GM19438 (cell line): ENCODE data around the gene GTPBP4.
A peak's percentile ranks its signal among the peaks of the same experiment; 100 is the strongest.
"Not testable (repeated sequence)": the region's sequence is repeated elsewhere in the genome, so short reads cannot be mapped to it uniquely, and the experiment has no call there.

ENCODE experiments used
- ATAC-seq: cut with Tn5 transposase; IDR thresholded peaks from one replicate; pipeline ENCODE4 v1.9.1; 2021; ENCODE audit warnings: low read depth; ENCODE audit not compliant: unreplicated experiment

The GTPBP4 gene

GRCh38 chr10:987620-987869, 689 bp upstream of the GTPBP4 start:
- ATAC-seq, result no peak

DNA sequence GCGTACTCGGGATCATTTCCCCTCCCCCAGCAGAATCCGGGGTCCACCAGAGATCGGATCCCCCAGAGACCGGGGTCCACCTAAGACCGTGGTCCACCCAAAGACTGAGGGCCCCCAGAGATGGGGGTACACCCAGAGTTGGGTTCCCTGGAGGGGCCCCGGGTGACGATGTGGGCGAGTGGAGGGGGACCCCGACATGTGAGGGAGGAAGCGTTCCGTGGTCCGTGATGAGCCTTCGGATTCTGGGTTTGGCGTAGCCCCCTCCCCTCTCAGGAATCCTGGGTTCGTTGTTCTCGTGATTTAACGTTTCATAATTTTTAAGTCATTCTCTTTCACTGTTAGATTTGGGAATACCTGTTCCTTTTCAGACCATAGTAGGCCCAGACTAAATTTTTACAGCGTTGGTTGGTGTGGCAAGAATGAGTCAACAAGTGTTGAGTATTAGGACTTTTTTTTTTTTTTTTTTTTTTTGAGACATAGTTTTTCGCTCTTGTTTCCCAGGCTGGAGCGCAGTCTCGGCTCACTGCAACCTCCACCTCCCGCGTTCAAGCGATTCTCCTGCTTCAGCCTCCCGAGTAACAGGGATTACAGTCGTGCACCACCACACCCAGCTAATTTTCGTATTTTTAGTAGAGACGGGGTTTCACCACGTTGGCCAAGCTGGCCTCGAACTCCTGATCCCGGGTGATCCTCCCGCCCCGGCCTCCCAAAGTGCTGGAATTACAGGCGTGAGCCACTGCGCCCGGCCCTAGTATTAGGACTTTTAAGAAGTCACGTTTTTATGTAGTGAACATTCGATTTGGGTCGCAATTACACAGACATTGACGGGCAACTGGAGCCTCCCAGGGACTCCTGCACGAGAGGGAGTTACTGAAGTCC, 672 bp downstream of the GTPBP4 start:
- peak; percentile 11 for ATAC-seq

GRCh38 chr10:990808-991207, 2.6 kb downstream of the GTPBP4 start:
- no peak for ATAC-seq

- ATAC-seq, result no peak
These were observed 4.2 kb downstream of the GTPBP4 start for GRCh38 chr10:992467-992866.

- no peak for ATAC-seq
These were observed 4.6 kb downstream of the GTPBP4 start for GRCh38 chr10:992871-993270.

DNA sequence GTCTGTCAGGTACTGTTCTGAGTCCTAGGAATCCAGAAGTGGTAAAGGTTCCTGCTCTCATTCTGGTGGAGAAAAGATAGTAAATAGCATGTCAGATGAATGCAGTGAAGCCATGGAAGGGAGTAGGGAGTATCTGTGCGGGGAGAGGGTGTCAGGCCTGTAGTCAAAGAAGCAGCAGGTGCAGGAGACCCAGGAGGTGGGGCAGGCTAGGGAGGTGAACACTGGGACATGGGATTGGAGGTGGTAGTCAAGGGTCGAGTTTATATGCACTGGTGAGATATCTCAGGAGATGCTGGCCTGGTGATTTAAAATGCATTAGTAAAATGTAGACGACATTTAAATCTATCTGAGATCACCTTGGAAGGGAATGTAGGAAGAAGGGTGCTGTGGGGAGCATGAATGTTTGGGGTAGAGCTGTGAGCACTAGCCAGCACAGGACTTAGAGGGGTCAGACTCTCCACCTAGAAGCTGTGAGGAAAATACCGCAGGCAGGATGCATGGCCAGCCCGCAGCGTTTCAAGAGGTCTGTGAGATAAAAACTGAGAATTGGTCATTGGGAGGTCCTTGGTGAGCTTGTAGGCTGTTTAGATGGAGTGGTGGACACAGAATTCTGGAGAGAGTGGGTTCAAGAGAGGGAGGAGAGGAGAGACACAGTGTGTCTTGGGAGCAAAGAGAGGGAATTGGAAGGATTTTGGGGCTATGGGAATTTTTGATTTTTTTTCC, 6.8 kb downstream of the GTPBP4 start:
- ATAC-seq, result no peak

- no peak for ATAC-seq
These were observed 7.3 kb downstream of the GTPBP4 start for GRCh38 chr10:995559-995926.

DNA sequence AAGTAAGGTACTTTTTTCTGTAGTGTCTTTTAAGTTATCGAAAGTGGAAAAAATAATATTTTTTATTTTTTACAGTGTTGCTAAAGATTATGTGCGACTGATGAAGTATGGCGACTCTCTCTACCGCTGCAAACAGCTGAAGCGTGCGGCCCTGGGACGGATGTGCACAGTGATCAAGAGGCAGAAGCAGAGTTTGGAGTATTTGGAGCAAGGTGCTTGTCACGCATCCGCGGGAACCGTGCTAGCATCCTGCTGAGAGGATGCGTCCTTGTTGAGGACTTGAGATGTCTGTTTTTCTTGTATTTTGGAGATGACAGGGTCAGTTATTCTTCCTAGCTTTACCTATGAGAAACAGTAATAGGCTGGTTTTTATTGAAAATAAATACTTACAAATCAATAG, 7.8 kb downstream of the GTPBP4 start:
- ATAC-seq, result no peak

- ATAC-seq, result no peak
These were observed 9.2 kb downstream of the GTPBP4 start for GRCh38 chr10:997266-998022.

- ATAC-seq, result no peak
These were observed 14.3 kb downstream of the GTPBP4 start for GRCh38 chr10:1002425-1003006.

DNA sequence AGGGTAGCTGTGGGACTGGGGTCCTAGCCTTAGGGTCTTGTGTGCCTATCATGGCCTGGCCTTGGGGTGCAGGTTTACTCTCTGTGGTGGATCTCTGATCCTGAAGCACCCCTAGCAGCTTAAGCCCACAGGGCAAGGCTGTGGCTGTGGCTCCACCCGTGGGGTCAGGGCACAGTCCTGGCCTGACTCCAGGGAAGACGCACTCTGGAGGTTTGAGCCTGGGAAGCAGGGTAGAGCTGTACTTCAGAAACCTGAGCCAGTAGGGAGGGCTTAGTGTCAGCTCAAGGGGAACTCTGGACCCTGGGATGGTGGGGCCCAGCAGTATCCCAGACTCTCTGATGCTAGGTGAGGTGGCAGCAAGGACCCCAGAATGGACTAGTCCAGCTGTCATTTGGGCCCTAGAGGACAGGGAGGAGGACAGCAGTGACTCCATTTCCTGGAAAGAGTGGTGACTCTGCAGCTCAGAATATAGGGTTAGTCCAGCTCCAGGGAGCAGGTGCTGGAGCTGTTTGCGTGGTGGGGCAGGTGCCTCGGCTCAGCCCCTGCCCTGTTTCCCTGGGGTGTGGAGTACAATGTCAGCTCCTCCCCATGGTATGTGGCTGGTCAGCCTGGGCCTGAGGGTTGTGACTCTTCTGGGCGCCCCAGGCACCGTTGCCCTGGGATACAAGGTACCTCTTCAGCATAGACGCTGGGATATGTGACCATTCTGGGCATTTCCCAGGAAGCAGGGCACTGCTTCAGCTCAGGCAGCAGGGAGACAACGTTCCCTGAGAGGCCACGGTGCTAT, 15.8 kb downstream of the GTPBP4 start:
- no peak for ATAC-seq

DNA sequence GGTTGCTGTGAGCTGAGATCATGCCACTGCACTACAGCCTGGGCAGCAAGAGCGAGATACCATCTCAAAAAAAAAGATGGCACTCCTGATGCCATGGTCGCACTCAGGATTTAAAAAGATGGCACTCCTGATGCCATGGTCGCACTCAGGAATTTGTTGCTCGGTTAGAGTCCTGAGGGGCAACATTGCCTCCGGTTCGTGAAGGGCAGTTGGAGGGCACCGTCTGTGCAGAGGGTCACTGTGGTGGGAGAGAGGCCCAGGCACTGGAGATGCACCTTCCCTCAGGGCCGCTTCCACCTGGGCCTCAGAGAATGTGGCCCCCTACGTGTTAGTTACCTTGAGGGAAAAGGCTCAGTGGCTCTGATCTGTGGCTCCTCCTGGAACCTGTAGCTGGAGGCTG, 18.3 kb downstream of the GTPBP4 start:
- ATAC-seq, result no peak

DNA sequence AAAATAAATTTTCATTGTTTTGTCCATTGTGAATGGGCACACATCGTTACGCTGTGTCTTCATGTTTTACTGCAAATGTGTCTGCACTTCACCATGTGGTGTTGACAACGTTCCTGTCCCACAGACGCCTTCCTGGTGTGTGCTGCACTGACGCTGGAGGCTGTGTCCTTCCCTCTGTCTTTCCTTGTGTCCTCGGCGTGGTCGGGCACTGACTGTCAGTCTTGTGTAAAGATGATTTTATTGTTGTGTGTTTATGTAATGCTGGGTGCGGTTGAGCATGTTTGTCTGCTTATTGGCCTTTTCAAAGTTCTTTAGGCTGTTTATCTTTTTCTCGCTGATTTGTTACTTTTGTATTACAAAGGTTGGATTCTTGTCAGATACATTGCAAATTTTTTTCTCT, 19.3 kb downstream of the GTPBP4 start:
- no peak for ATAC-seq

DNA sequence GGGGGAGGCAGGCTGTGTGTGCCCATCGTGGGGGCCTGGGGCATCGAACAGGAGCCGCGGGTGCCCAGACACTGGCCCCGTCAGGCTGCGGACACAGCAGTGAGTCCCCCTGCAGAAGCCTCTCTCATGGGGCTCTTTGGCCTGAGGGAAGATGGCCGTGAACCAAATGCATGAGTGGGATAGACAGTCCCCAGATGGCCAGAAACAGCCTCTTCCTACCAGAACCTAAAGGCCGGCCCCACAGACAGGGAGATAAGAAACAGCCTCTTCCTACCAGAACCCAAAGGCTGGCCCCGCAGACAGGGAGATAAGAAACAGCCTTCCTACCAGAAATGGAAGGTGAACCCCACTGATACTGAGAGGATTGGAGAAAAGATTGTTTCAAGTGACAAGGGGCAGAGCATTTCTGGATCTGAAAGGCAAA, 20.8 kb downstream of the GTPBP4 start:
- ATAC-seq, result no peak

DNA sequence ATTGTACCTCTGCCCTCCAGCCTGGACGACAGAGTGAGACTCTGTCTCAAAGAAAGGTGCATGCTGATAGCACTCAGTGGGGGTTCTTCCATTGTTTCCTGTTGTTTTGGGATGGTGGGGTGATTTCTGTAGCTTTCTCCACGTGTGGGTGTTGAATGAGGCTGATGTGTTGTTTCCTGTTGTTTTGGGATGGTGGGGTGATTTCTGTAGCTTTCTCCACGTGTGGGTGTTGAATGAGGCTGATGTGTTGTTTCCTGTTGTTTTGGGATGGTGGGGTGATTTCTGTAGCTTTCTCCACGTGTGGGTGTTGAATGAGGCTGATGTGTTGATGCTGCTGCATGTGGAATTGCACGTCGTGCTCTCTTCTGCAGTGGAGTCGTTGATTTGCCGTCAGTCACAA, 21.7 kb downstream of the GTPBP4 start:
- ATAC-seq, result not testable (repeated sequence)

- ATAC-seq, result no peak
These were observed 22.5 kb downstream of the GTPBP4 start for GRCh38 chr10:1010703-1011102.

- no peak for ATAC-seq
These were observed 23.5 kb downstream of the GTPBP4 start for GRCh38 chr10:1011696-1012095.

DNA sequence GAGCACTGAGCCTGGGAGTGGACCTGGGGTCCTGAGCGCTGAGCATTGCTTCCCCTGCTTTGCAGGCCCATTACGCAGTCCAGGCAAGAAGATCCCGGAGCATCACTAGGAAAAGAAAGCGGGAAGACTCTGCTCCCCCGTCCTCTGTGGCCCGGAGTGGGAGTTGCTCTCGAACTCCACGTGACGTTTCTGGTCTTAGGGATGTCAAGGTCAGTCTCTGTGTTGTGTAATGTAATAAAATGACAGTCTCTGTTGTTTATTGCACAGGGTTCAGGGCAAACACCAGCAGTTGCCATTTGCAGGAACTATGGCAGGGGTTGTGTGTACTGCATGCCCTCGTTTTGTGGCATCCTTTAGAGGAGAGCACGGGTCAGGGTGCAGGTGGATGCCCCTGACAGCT, 27.5 kb downstream of the GTPBP4 start:
- no peak for ATAC-seq

- ATAC-seq, result no peak
These were observed 31.1 kb downstream of the GTPBP4 start for GRCh38 chr10:1019362-1019761.

DNA sequence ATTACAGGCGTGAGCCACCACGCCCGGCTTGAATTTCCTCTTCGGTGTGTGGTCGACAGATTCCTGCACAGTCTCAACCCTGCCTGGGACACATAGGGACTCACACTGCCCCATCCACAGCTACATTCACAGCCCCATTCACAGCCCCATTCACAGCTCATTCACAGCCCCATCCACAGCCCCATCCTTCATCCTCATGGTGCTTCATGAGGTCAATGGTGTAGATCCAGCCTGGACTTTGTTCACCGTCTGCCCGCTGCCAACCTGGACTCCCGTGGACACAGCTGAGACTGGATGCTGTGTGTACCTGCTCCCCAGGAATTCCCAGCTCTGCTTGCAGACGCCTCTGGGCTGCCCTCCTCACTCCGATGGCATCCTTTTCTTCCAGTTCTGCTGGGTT, 32.2 kb downstream of the GTPBP4 start:
- no peak for ATAC-seq
